Measurements from ENCODE around the gene GAL3ST2. TPM values are rescaled to one million over a fixed set of nuclear protein-coding genes. Genes with fewer than 3 reads are reported as not detected.
"Not testable (repeated sequence)": the region's sequence is repeated elsewhere in the genome, so short reads cannot be mapped to it uniquely, and the experiment has no call there.

The GAL3ST2 gene
- total RNA-seq, 1 experiment from 2014 or later, result not detected

DNA sequence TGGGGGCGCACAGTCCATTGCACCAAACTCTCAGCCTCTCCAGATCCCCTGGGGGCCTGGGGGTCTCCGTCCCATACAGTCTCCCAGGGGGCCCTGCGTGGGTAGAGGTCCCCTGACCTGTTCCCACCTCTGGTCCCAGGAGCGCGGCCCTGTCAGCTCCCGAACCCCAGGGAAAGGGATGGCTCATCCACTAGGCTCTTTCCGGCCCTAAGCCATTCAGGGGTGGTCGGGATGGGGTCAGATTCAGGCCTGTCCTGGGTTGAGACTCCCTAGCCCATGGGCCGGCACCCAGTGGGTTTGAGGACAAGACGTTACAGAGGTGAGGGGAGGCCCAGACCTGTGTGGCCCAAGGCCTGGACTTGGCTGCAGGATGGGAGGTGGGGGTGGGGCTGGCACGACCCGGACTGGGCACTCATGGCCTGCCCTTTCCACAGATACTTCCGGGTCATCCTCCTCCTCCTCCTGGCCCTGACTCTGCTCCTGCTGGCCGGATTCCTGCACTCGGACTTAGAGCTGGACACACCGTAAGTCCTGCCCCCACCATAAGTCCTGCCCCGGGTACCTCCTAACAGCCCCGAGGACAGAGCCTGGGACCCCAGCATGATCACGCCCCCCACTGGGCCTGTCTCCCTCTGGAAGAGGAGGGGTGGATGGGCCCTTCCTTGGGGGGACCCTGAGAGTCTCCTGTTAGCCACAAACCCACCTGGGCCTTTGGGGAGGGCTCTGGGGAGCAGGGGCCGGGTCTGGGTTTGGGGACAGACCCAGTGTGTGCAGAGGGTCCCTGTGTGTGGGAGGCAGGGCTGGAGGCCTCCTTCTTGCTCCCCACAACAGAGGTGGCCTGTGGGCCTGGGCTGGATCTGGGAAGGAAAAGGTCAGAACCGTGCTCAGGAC lies 22.3 kb downstream of the GAL3ST2 start:
- in situ Hi-C loops (cut with HindIII; ENCODE audit: low pct_unique_long_range_greater_than_20kb, low sequenced_read_pairs), result no loop called here
- DNase-seq (ENCODE audit: low read depth, low spot score), result no peak

DNA sequence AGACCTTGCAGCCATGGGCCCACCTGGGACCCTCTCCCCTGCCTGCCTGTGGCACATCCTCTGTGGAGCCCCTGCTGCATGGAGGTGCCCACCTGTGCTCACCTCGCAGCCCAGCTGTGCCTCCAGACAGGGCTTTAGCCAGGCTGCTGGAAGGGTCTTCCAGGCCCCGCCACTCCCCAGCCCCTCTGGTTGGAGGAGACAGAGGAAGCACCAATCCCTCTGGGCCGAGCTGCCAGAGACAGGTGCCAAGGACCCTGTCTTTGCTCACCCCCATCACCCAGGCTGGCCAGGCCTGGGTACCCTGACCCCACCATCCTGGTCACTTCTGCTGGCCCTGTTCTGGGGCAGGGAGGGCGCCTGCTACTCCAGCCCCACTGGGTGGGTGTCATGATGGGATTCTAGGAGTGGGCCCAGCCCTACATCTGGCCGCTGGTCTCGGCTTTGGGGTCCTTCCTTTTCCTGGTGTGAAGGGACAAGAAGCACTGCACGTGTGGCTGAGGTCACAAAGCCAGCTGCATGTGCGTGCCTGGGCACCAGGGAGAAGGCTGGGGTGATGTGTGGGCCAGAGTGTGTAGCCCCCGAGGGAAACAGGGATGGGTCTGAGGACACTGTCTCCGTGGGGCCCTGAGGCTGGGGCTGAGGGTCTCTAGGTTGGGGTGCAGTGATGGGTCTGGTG lies 23.0 kb downstream of the GAL3ST2 start:
- no peak for DNase-seq (ENCODE audit: low read depth, low spot score)
- in situ Hi-C loops (cut with HindIII; ENCODE audit: low pct_unique_long_range_greater_than_20kb, low sequenced_read_pairs), result no loop called here

DNA sequence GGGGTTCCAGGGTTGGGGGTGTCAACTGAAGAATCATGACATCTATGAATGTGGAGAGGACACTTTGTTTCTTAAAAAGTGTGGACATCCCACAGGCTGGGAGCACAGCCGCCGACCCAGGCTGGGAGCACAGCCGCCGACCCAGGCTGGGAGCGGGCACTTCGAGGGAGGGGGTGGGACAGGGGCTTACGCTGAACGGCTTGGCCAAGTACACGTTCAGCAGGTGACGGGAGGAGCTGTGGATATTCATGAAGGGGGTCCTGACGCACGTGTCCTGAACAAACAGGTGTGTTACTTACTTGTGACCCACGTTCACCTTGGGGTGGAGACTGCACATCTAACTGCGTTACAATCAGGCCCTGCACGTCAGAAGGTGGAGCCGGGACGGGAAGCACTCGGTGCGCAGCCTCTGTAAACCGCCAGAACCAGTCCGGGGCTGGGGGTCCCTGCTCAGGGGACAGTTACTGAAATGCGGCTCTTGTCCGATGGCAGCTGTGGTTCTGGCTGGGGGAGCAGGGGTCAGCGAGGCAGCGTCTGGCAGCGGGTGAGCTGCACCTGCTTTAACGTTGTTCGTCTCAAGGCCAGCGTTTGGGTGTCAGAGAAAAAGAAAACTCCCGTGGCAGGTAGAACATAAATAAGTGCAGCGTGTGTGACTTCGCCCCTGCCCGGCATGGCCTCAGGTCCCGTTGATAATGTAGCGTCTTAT lies 23.7 kb downstream of the GAL3ST2 start:
- DNase-seq (ENCODE audit: low read depth, low spot score); in situ Hi-C loops (cut with HindIII; ENCODE audit: low pct_unique_long_range_greater_than_20kb, low sequenced_read_pairs): not testable (repeated sequence)

DNA sequence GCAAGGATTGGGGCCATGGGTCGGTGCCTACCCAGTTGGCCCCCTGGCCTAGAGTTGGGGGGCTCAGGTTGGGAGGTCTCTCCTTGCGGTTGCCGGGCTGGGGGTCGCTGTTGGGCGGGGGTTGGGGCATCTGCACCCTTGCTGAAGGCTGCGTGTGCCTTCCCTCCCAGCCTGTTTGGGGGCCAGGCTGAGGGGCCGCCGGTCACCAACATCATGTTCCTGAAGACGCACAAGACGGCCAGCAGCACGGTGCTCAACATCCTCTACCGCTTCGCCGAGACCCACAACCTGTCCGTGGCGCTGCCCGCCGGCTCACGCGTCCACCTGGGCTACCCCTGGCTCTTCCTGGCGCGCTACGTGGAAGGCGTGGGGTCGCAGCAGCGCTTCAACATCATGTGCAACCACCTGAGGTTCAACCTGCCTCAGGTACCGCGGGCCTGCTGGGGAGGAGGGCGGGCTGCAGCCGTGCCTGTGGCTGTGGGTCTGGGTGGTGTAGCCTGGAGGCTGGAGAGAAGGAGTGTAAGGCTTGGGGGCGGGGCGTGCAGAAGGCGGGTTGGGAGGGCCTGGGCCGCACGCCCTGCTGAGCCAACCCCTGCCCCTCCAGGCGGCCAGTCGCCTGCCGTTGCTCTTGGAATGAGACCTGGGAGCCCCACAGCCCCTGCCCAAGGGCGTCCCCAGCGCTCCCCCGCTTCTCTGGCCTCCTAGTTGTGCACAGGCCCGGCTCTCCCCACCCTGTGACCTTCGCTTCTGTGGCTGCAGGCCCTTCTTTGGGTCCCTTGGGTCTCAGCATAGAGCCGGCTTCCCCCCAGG lies 25.2 kb downstream of the GAL3ST2 start:
- in situ Hi-C loops (cut with HindIII; ENCODE audit: low pct_unique_long_range_greater_than_20kb, low sequenced_read_pairs), result no loop called here

DNA sequence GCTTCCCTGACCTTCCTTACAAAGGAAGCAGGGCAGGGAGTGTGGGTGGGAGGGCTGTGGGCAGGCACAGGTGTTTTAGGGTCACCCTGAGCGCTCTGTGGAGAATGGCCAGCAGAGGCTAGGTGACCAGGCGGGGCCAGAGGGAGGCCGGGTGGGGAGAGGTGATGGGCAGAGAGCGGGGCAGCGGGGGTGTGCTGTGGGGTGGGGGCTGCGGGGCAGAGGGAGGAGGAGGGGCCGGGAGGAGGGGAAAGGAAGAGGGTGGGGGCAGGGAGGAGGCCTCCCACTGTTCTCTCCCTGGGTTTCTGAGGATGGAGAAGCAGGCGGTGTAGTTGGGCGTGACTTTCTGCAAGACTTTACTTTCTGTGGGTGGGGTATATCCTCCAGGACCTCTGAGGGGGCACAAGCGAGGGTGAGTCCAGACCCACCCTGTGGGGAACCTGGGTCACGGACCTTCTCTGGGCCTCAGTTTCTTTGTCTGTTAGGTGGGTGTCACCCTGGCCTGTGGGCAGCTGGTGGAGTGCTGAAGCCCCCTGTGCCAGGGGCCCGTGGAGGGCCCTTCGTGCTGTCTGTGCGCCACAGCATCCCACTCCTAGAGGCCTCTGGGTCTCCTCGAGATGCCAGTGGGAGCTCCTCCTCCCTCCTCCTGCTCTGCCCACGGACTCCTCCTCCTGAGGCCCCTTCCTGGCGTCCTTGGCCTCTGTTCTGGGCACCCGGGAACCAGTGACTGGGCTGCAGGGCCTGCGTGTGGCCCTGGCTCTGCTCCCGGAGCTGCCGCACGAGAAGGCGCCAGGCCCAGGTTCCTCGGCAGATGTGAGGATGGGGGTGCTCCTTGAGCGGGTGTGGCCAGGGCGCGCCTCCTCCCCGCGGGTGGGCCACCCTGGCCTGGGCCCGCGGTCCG lies 26.0 kb downstream of the GAL3ST2 start:
- in situ Hi-C loops (cut with HindIII; ENCODE audit: low pct_unique_long_range_greater_than_20kb, low sequenced_read_pairs), result no loop called here
- DNase-seq (ENCODE audit: low read depth, low spot score), result no peak

More for the DNA sequence above, 25.2 kb downstream of the GAL3ST2 start:
- DNase-seq (ENCODE audit: low read depth, low spot score), result no peak

DNA sequence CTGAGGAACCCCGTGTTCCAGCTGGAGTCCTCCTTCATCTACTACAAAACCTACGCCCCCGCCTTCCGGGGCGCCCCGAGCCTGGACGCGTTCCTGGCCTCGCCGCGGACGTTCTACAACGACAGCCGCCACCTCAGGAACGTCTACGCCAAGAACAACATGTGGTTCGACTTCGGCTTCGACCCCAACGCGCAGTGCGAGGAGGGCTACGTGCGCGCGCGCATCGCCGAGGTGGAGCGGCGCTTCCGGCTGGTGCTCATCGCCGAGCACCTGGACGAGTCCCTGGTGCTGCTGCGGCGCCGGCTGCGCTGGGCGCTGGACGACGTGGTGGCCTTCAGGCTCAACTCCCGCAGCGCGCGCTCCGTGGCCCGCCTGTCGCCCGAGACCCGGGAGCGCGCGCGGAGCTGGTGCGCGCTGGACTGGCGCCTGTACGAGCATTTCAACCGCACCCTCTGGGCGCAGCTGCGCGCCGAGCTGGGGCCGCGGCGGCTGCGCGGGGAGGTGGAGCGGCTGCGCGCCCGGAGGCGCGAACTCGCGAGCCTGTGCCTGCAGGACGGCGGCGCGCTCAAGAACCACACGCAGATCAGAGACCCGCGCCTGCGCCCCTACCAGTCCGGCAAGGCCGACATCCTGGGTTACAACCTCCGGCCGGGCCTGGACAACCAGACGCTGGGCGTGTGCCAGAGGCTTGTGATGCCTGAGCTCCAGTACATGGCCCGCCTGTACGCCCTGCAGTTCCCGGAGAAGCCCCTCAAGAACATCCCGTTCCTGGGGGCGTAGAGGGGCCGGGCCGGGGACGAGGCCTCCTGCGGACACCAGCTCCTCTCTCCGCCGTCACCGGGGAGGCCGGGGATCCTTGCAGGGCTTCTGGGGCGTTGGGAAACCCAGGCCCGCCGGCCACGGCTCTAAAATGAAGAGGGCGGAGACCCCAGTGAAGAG lies 27.0 kb downstream of the GAL3ST2 start:
- no peak for DNase-seq (ENCODE audit: low read depth, low spot score)
- in situ Hi-C loops (cut with HindIII; ENCODE audit: low pct_unique_long_range_greater_than_20kb, low sequenced_read_pairs), result no loop called here

DNA sequence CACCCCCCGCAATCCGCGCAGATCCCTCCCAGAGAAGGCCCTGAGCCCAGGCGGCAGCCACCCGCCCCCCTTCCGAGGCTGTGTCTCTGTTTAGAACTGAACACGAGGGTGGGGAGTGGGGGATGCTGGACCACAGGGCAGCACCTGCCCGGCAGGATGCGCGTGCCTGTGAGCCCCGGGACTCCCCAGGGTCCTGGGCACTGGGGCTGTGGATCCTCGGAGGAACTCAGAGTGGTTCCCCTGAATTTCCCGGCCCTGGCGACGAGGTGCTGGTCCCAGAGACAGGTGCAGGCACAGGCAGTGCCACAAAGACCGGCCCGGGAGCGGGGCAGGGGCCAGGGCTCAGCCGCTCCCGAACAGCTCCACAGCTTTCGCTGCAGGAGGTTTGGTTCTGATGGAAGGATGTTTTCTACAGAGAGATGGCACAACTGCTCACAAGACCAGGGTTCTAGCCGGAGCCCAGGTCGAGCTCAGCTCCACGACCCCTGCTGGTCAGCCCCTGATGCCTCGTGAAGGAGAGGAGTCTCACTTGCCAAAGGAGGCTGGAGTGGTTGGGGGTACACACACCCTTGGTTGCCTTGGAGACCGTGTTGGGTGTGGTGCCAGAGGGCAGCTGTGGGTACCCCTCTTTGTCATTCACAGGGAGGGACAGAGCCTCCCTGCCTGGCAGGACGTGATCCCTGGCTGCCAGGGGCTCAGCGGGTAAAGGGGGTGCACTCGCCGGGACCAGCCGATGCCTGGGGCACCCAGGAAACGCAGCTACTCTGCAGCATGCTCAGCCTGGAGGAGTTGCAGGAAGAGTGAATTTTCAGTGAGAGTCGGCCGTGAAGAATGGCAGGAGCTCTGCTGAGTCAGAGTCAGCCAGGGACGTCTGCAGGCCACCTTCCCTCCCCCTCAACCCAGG lies 28.0 kb downstream of the GAL3ST2 start:
- no peak for DNase-seq (ENCODE audit: low read depth, low spot score)
- in situ Hi-C loops (cut with HindIII; ENCODE audit: low pct_unique_long_range_greater_than_20kb, low sequenced_read_pairs), result no loop called here

DNA sequence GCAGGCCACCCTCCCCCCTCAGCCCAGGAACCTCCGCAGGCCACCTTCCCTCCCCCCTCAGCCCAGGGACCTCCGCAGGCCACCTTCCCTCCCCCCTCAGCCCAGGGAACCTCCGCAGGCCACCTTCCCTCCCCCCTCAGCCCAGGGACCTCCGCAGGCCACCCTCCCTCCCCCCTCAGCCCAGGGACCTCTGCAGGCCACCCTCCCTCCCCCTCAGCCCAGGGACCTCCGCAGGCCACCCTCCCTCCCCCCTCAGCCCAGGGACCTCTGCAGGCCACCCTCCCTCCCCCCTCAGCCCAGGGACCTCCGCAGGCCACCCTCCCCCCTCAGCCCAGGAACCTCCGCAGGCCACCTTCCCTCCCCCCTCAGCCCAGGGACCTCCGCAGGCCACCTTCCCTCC lies 29.6 kb downstream of the GAL3ST2 start:
- in situ Hi-C loops (cut with HindIII; ENCODE audit: low pct_unique_long_range_greater_than_20kb, low sequenced_read_pairs); DNase-seq (ENCODE audit: low read depth, low spot score): not testable (repeated sequence)

DNA sequence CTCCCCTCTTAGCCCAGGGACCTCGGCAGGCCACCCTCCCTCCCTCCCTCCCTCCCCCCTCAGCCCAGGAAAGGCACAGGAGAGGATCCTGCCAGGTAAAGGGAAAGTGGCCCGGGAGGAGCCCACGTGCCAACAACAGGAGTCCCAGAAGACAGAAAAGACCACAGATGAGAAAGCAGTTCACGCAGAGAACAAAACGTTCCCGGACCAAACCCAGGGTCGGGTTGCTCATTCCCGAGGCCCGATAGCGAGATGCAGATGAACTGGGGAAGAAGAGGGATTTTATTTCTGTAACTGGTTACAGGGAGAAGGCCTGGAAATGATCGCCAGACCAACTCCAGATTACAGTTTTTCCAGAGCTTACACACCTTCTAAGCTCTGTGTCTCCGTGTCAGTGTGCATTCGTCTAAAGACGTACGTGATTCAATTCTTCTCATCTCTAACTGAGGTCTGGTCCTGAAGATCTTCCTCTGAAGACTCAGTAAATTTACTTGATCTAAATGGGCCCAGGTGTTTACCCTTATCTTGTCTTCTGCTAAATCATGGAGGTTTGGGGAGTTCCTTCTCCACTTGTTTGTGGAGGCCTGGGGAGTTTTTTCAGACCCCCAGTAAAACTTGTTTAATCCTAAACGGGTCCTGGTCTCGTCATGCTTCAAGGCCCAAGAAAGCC lies 31.6 kb downstream of the GAL3ST2 start:
- in situ Hi-C loops (cut with HindIII; ENCODE audit: low pct_unique_long_range_greater_than_20kb, low sequenced_read_pairs), result no loop called here
- DNase-seq (ENCODE audit: low read depth, low spot score), result no peak

DNA sequence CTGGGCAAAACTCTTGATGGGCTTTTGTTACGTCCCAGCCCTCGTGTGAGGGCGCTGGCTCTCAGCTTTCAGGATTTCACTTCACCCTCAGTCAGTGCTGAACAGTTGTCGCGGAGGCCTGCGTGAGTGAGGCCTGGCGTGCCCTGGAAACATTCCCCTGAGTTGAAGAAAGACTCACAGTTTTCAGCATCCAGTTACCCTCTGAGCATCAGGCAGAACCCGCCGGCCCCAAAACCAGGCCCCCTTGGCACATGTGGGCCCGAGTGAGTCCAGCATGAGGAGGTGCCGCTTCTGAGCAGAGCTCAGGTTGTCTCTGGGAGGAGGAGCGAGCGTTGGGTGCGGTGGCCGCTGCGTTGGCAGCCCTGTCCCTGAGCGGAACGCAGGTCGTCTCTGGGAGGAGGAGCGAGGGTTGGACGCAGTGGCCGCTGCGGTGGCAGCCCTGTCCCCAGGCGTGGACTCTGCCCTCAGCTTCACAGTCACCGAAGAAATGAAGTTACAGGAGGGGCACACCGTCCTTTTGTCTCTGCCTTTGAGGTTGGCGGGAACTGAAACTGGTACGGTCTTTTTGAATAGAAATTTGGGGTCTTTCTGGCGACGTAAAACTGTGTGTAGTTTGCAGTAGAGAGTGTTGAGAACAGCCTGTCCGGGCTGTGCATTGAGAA lies 32.2 kb downstream of the GAL3ST2 start, which contains the start of gene NEU4:
Gene NEU4, plus strand, starts transcription at position 473 of the 662 bp plus-strand sequence. CDS start 5,292 bp downstream, outside the sequence.
- no peak for DNase-seq (ENCODE audit: low read depth, low spot score)
- in situ Hi-C loops (cut with HindIII; ENCODE audit: low pct_unique_long_range_greater_than_20kb, low sequenced_read_pairs), result no loop called here

DNA sequence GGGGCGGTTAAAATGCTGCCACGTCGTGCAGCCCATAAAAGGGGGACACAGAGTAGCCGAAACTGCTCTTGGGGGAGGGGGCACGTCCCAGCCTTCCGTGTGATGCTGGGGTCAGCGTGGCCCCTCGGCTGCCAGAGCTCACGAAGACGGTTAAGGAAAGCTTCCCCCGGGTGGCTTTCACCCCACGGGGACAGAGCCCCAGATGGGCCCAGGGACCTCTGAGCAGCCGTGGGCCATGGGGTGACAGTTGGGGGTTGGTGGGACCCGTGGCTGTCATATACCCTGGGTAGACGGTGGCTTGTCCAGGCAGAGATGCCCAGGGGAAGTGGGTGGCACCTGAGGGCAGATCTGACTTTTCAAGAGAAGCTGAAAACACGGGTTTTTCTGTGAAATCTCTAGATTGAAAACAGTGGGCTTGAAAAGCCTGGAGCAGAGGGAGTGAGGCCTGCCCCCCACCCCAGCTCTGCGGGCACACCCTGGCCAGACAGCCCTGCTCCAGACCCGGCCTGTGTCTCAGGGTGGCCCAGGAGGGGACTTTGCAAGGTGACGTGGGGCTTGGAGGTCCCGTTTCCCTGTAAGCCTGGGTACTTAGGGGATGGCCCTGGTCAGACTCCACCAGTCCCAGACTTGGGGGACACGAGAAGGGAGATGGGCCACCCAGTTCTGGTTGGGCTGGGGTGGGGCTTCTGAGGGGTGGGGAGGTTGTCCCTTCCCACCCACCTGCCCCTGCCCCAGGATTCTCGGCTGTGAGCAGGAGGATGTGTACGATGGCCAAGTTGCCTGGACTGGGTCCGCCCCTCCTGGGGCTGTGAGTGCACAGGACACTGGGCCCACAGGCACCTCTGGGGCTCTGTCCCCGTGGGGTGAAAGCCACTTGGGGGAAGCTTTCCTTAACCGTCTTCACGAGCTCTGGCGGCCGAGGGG lies 33.0 kb downstream of the GAL3ST2 start:
- no peak for DNase-seq (ENCODE audit: low read depth, low spot score)
- in situ Hi-C loops (cut with HindIII; ENCODE audit: low pct_unique_long_range_greater_than_20kb, low sequenced_read_pairs), result no loop called here

DNA sequence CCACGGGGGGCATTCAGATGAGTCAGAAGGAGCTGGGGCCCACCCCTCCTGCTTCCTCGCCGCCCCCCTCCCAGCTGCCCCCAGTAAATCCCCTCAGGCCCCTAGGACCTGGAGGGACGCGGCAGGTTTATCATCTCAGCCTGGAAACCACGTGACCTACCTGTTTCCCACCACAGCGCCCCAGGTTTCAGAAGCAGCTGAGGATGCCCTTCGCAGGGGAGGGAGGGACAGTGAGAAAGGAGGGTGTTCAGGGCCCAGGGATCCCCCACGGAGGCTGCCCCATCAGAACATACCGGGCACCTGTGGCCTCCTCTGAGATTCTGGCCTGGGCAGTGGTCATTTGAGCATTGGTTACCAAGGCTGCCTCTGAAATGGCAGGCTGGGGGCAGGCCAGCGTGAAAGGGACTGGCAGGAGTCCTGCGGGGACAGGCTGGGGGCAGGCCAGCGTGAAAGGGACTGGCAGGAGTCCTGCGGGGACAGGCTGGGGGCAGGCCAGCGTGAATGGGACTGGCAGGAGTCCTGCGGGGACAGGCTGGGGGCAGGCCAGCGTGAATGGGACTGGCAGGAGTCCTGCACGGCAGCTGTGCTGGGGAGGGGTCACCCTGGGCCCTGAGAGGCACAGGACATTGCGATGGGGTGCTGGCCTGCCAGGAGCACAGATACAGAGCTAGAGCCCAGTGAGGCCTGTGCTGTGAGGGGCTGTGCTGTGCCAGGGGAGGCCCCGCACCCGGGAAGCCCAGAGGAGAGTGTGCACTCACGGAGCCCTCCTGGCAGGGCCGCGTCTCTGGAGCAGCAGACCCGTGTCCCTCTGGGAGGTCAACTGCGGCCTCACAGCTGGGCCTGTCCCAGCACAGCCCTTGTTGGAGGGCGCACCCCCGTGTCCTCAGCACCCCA lies 33.9 kb downstream of the GAL3ST2 start:
- DNase-seq (ENCODE audit: low read depth, low spot score), result no peak
- in situ Hi-C loops (cut with HindIII; ENCODE audit: low pct_unique_long_range_greater_than_20kb, low sequenced_read_pairs), result no loop called here

All from SK-MEL-5 (cell line).